ENCODE data around the gene MEGF11. TPM values are rescaled to one million over a fixed set of nuclear protein-coding genes. Genes with fewer than 3 reads are reported as not detected.

MEGF11 gene
- total RNA-seq, 4 donors from 2014 or later: not detected

- Histone ChIP-seq H3K27ac (no peak overlapping the region), H3K27me3 (no peaks in the 10 kb centered on the region), H3K4me1 (no peaks in the 10 kb centered on the region), H3K36me3 (no peaks in the 10 kb centered on the region), H3K4me3 (no peak overlapping the region), H3K9me3 (no peaks in the 10 kb centered on the region)
- no peak for DNase-seq
- TF ChIP-seq POLR2A (IDR thresholded peaks at IDR 0.05): no peak
Measured at GRCh38 chr15:66022163-66022525, 231.4 kb downstream of the MEGF11 start.

- Histone ChIP-seq H3K36me3 (no peaks in the 10 kb centered on the region), H3K4me1 (no peaks in the 10 kb centered on the region), H3K27me3 (no peaks in the 10 kb centered on the region), H3K4me3 (no peak overlapping the region), H3K9me3 (no peaks in the 10 kb centered on the region), H3K27ac (no peak overlapping the region)
- no peak for DNase-seq
- TF ChIP-seq CTCF (IDR thresholded peaks at IDR 0.05): no peak
- no peak for TF ChIP-seq POLR2A (IDR thresholded peaks at IDR 0.05)
Measured at GRCh38 chr15:66021496-66022162, 231.9 kb downstream of the MEGF11 start.

GRCh38 chr15:66019826-66020398, 233.6 kb downstream of the MEGF11 start:
- no peak overlapping the region for H3K27ac ChIP-seq
- H3K27me3 ChIP-seq: no peaks in the 10 kb centered on the region
- H3K4me1 ChIP-seq: no peaks in the 10 kb centered on the region
- H3K36me3 ChIP-seq: no peaks in the 10 kb centered on the region
- no peak overlapping the region for H3K4me3 ChIP-seq
- no peaks in the 10 kb centered on the region for H3K9me3 ChIP-seq
- no peak for DNase-seq
- TF ChIP-seq CTCF (IDR thresholded peaks at IDR 0.05) (no peak), POLR2A (IDR thresholded peaks at IDR 0.05) (no peak)

GRCh38 chr15:66019368-66019767, 234.2 kb downstream of the MEGF11 start:
- DNase-seq: no peak
- TF ChIP-seq CTCF (IDR thresholded peaks at IDR 0.05) (no peak), POLR2A (IDR thresholded peaks at IDR 0.05) (no peak)
- no peaks in the 10 kb centered on the region for H3K4me1 ChIP-seq
- H3K36me3 ChIP-seq: no peaks in the 10 kb centered on the region
- no peak overlapping the region for H3K27ac ChIP-seq
- H3K27me3 ChIP-seq: no peaks in the 10 kb centered on the region
- H3K4me3 ChIP-seq: no peak overlapping the region
- no peaks in the 10 kb centered on the region for H3K9me3 ChIP-seq

GRCh38 chr15:66018488-66018797, 235.1 kb downstream of the MEGF11 start:
- Histone ChIP-seq H3K27ac (no peak overlapping the region), H3K4me1 (no peaks in the 10 kb centered on the region), H3K4me3 (no peak overlapping the region), H3K36me3 (no peaks in the 10 kb centered on the region), H3K27me3 (no peaks in the 10 kb centered on the region), H3K9me3 (no peaks in the 10 kb centered on the region)
- no peak for DNase-seq
- TF ChIP-seq CTCF (IDR thresholded peaks at IDR 0.05): no peak
- TF ChIP-seq POLR2A (IDR thresholded peaks at IDR 0.05): no peak

- no peak overlapping the region for H3K27ac ChIP-seq
- H3K4me1 ChIP-seq: no peaks in the 10 kb centered on the region
- no peaks in the 10 kb centered on the region for H3K9me3 ChIP-seq
- H3K36me3 ChIP-seq: no peaks in the 10 kb centered on the region
- TF ChIP-seq POLR2A (IDR thresholded peaks at IDR 0.05) (no peak), CTCF (IDR thresholded peaks at IDR 0.05) (no peak)
- no peaks in the 10 kb centered on the region for H3K27me3 ChIP-seq
- no peak for DNase-seq
- H3K4me3 ChIP-seq: no peak overlapping the region
Measured at GRCh38 chr15:66017792-66018487, 235.6 kb downstream of the MEGF11 start.

Data from Peyer's patch (tissue), 4 donors.